NB4 (cell line): ENCODE data around the gene NADSYN1.
A peak's percentile ranks its signal among the peaks of the same experiment; 100 is the strongest.

Source experiments
- DNase-seq: peaks from one replicate; pipeline ENCODE4 v3.0.0; 2010; ENCODE audit warnings: low read depth
- H3K4me3 ChIP-seq: one replicate; pipeline ENCODE4 v1.5.1; 2011; ENCODE audit warnings: mild to moderate bottlenecking, low read depth, low read length, moderate library complexity
- MYC ChIP-seq: IDR thresholded peaks from 2 replicates; pipeline ENCODE4 v1.6.1; 2011; ENCODE audit warnings: low read depth, low read length
- POLR2A ChIP-seq: IDR thresholded peaks from 2 replicates; pipeline ENCODE4 v1.6.1; 2011; ENCODE audit warnings: mild to moderate bottlenecking; ENCODE audit not compliant: insufficient read length; ENCODE audit errors: extremely low read depth
- TF ChIP-seq, protein P1 (sequence below): IDR thresholded peaks from 2 replicates; pipeline ENCODE4 v1.6.1; 2011; ENCODE audit warnings: low read depth, low read length
- TF ChIP-seq, protein P2 (sequence below): IDR thresholded peaks from one replicate; pipeline ENCODE4 v1.5.1; 2012; ENCODE audit warnings: low read depth, low read length

Gene NADSYN1

DNA sequence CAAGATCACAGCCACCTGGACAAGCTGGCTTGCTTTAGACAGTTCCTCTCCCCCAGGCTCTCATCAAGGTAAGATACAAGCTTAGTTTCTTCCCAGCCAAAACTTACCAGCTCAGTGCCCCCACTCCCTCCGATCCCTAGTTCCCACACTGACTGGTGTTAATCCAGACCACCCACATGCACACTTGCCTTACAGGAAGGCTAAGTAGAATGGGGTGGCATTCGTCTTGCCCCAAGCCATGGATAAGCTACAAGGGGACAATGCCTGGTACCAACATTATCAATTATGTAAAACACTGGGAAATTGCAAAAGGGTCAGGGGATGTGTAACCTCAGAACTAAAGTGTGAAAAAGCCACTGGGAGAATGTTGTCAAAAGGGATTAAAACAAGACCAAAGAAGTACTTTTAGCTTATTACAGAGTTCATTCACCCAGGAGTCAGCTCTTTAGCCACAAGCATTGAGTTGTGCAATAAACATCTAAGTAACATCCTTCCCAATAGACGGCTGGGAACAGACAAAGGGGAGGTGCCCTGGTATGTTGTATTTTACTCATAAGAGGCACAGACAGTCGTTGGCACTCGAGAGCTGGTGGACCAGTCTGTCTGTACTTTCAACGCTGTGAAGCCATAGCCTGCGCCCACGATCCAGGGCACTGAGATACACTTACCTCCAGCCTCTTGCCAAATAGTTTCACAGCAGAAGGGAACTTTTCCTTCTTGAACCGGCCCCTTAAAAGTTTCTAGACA, 5.9 kb upstream of the NADSYN1 start:
- peak overlapping the region; percentile 66 for H3K4me3 ChIP-seq
- TF ChIP-seq, protein P1, sequence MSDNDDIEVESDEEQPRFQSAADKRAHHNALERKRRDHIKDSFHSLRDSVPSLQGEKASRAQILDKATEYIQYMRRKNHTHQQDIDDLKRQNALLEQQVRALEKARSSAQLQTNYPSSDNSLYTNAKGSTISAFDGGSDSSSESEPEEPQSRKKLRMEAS: no peak
- peak; percentile 89 for DNase-seq

DNA sequence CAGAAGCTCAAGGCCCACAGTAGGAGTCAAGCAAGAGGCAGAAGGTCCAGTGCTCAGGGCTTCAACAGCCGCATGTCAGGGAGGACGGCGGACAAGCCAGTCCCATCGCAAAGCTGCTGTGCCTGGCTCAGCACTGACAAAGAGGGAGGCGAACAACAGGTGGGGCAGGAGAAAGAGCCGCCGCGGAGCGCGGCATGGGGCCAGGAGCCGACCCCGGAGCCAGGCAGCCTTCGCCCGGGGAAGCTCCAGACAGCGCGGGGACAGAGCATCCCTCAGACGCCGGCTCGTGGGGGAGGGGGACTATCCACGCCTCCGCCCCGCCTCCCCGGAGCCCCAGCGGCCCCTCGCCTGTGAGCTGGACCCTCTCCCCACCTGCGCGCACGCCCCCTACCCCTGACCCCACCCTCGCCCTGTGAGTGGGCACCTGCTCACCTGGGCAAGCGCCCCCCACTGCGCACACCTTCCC, 5.2 kb upstream of the NADSYN1 start:
- H3K4me3 ChIP-seq: peak overlapping the region; percentile 66
- no peak for TF ChIP-seq MYC
- TF ChIP-seq, protein P2, sequence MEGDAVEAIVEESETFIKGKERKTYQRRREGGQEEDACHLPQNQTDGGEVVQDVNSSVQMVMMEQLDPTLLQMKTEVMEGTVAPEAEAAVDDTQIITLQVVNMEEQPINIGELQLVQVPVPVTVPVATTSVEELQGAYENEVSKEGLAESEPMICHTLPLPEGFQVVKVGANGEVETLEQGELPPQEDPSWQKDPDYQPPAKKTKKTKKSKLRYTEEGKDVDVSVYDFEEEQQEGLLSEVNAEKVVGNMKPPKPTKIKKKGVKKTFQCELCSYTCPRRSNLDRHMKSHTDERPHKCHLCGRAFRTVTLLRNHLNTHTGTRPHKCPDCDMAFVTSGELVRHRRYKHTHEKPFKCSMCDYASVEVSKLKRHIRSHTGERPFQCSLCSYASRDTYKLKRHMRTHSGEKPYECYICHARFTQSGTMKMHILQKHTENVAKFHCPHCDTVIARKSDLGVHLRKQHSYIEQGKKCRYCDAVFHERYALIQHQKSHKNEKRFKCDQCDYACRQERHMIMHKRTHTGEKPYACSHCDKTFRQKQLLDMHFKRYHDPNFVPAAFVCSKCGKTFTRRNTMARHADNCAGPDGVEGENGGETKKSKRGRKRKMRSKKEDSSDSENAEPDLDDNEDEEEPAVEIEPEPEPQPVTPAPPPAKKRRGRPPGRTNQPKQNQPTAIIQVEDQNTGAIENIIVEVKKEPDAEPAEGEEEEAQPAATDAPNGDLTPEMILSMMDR: no peak
- TF ChIP-seq, protein P1: no peak
- TF ChIP-seq POLR2A: no peak
- DNase-seq: peak; percentile 44

DNA sequence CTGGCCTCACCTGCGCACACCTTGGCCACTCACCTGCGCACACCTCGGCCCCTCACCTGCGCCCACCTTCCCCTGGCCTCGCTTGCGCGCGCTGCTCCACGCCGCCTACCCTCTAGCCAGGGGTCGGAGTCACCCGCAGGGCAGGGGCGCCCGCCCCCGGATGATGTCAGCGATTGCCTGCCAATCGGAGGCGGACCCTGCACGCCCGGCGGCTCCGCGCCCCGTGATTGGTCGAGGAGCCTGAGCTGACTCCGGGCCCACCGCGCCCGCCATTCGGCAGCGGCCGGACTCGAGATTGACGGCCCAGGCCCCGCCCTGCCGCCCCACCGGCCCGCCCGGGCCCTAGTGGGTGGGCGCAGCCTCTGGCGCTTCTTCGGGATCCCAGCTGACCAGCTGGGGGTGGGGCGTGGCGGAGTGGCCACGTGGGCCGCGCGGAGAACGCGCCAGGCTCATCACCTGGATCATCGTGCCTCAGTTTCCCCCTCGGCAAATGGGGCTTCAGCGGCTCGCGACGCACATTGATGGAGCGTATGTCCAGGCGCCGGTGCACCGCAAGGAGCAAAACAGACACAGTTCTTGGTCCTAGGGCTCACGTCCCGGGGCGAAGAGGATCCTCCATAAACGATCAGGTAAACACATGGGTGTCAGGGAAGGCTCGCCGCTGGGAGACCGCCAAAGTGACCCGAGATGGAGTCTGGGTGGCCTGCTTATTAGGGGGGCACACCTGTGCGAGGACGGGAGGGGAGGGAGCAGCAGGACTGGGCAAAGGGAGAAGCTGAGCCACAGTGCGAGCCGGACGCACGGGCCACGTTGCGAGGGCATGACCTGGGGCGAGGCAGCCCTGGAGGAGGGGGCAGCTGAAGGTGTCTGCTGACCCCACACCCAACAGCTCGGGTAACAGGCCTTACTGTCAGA, 4.5 kb upstream of the NADSYN1 start, which contains the start of gene DHCR7:
TSS of gene DHCR7 (minus strand) at position 137 of the 915 bp plus-strand sequence. CDS start 3,441 bp downstream, outside the sequence.
- DNase-seq: peak; percentile 98
- H3K4me3 ChIP-seq: peak within 1 kb of the TSS; percentile 85
- TF ChIP-seq POLR2A: peak; percentile 64
- TF ChIP-seq MYC: peak; percentile 69
- TF ChIP-seq, protein P1: peak; percentile 84
- TF ChIP-seq, protein P2: no peak

DNA sequence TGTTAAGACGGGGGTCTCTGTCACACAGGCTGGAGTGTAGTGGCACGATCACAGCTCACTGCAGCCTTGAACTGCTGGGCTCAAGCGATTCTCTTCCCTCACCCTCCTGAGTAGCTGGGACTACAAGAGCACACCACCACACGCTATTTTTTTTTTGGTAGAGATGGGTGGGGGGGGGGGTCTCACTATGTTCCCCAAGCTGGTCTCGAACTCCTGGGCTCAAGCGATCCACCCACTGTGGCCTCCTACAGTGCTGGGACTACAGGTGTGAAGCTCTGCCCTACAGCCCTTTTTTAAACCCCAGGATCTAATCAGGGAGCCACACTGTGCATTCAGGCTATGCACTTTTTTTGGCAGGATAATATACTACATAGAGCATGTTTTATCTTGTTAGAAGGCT, 3.4 kb upstream of the NADSYN1 start:
- no peak for DNase-seq
- peak overlapping the region; percentile 85 for H3K4me3 ChIP-seq
- TF ChIP-seq, protein P1: no peak
- TF ChIP-seq, protein P2: no peak
- no peak for TF ChIP-seq MYC
- no peak for TF ChIP-seq POLR2A

DNA sequence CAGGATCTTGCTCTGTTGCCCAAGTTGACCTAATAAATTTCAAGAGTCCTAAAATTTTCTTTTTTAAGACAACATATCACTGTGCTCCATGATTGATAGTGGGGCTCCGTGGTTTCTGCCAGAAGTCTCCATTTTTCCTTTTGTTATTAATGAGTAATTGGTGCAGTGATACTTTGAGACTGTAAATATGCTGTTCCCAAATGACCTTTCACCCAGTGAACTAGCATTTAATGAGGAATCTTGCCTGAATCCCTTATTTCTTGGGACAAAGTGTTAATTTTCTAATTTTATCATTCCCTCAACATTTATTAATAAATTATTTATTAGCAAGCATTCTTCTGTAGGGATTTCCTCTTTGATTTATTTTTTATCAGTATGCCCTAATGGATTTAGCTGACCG, 2.5 kb upstream of the NADSYN1 start:
- no peak for DNase-seq
- TF ChIP-seq POLR2A (no peak), MYC (no peak)
- TF ChIP-seq, protein P1: no peak
- TF ChIP-seq, protein P2: no peak
- no peak overlapping the region for H3K4me3 ChIP-seq
